MM.1S (cell line): ENCODE measurements around the gene CTDSP2.
"Not testable (repeated sequence)": the region's sequence is repeated elsewhere in the genome, so short reads cannot be mapped to it uniquely, and the experiment has no call there.

Source experiments
- EZH2 ChIP-seq: fragments of 300-600 bp; sonication (generic); optimal IDR thresholded peaks from 2 replicates; pipeline ENCODE3; 2017; ENCODE audit warnings: low read depth, mild to moderate bottlenecking, antibody characterized with exemption, low read length, mixed read lengths
- EZH2phosphoT487 ChIP-seq: fragments of 300-600 bp; sonication (generic); IDR thresholded peaks from 2 replicates; pipeline ENCODE4 v1.6.1; 2018; ENCODE audit warnings: antibody characterized with exemption, low read length
- TF ChIP-seq, protein P1 (sequence below): fragments of 300-600 bp; sonication (generic); IDR thresholded peaks from 2 replicates; pipeline ENCODE4 v1.5.1; 2016; ENCODE audit warnings: antibody characterized with exemption, low read length, mixed read lengths

DNA sequence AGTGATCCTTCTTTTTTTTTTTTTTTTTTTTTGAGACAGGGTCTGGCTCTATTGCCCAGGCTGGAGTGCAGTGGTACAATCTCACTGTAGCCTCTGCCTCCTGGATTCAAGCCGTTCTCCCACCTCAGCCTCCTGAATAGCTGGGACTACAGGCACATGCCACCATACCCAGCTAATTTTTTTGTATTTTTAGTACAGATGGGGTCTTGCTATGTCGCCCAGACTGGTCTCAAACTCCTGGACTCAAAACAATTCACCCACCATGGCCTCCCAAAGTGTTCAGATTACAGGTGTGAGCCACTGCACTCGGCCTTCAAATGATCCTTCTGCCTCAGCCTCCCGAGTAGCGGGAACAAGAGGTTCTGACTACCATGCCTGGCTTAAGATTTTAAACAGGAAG, 14.4 kb upstream of the CTDSP2 start:
- TF ChIP-seq EZH2, EZH2phosphoT487: not testable (repeated sequence)
- TF ChIP-seq, protein P1, sequence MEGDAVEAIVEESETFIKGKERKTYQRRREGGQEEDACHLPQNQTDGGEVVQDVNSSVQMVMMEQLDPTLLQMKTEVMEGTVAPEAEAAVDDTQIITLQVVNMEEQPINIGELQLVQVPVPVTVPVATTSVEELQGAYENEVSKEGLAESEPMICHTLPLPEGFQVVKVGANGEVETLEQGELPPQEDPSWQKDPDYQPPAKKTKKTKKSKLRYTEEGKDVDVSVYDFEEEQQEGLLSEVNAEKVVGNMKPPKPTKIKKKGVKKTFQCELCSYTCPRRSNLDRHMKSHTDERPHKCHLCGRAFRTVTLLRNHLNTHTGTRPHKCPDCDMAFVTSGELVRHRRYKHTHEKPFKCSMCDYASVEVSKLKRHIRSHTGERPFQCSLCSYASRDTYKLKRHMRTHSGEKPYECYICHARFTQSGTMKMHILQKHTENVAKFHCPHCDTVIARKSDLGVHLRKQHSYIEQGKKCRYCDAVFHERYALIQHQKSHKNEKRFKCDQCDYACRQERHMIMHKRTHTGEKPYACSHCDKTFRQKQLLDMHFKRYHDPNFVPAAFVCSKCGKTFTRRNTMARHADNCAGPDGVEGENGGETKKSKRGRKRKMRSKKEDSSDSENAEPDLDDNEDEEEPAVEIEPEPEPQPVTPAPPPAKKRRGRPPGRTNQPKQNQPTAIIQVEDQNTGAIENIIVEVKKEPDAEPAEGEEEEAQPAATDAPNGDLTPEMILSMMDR = not testable (repeated sequence)
